Cerebellar nuclear complex (tissue), 1 donor: ENCODE results near the gene TEX54.
A peak's percentile ranks its signal among the peaks of the same experiment; 100 is the strongest.
"Not testable (repeated sequence)": the region's sequence is repeated elsewhere in the genome, so short reads cannot be mapped to it uniquely, and the experiment has no call there.

Experiments used
- DNase-seq, 2 experiments: peaks; one replicate each; lab custom pipeline; 2025; lab: John Stamatoyannopoulos, UW

TEX54 gene

DNA sequence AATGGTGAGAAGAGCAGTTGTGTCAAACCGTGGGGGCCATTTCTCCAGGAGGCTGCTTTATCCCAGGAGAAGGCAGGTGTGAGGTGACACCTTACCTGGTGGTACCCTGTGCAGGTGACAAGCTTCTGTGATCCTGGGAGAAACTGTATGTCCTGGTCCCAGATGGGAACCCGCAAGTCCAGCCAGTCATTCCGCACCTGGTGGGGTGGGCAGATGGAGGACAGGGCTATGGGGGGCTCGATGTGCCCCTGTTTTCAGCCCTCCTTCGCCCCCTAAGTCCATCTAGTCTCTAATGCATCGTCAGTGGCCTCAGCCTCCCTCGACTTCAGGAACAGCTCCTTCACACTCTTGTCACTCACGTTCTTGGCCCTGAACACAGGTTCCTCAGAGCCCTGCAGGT lies 2.7 kb upstream of the TEX54 start:
- DNase-seq = no peak

DNA sequence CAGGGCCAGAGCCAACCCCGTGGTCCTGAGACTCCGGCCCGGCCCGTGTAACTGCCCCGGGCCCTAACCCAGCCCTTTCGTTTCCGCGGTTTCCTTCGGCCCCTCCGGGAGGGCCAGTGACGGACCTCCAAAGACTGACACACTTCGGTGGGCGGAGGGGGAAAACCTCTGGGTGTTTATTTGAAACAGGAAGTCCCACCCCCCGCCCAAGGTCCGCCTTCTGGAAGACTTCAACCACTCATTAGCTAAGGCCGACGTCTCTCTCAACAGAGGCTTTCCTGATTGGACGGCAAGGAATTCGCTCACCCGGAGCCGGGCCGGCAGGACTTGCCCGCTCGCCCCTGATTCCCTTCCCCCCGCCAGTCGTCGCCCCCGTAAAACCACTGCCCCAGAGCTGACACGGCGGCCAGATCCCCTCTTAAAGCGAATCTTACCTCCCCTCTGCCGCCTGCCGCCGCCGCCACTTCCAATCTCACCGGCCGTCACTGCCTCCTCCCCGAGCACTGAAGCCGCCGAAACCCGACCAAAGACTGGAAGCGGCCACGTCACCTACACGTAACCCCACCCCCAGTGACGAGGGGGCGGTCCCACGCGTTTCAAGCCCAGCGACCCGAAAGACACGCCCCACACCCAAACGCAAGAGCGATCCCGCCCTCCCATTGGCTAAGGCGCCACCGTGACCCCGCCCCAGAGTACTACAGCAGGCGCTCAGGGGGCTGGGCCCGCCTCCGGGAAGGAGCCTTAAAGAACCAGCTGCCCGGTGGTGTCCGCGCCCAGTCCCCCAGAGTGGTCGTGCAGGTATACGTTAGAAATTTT lies 913 bp downstream of the TEX54 start, which contains the start of gene STX5:
STX5 (minus strand) TSS at position 532 of the 816 bp plus-strand sequence. CDS start 808 bp downstream, outside the sequence.
- peak; percentile 91 to 95 for DNase-seq

DNA sequence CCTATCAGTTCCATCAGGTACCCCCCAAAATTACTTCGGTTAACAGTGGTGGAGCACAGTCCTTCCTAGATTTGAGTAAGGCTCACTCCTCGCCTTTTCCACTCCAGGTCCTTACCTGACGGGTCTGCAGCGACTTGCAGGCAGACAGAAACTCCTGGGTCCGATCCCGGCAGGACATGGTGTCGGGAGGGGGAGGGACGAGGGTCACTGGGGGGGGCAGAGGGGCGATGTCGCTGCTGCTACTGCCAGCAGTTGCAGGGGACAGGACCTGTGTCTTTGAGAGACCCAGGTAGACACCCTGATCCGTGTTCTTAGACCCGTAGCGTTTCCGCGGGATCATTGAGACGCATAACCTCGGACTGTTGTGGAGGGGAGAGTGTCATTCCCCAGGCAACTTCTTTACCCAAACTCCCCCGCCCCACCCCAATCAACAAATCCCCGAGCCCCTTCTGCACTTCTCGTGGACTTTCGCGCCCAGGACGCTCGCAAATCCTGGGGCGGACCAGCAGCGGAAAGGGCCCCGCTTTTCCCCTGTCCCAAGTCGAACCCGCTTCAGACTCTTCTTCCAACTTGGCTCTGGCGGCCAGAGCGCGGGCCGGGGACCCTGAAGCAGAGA lies 1.6 kb downstream of the TEX54 start:
- no peak for DNase-seq

DNA sequence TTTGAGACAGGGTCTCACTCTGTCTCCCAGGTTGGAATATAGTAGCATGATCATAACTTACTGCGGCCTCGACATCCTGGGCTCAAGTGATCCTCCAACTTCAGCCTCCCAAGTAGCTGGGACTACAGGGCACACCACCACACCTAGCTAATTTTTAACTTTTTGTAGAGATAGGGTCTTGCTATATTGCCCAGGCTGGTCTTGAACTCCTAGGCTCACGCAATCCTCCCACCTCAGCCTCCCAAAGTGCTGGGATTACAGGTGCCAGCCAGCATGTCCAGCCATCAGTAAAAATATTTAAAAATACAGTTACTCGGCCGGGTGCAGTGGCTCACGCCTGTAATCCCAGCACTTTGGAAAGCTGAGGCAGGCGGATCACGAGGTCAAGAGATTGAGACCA lies 4.5 kb downstream of the TEX54 start:
- DNase-seq = not testable (repeated sequence)

DNA sequence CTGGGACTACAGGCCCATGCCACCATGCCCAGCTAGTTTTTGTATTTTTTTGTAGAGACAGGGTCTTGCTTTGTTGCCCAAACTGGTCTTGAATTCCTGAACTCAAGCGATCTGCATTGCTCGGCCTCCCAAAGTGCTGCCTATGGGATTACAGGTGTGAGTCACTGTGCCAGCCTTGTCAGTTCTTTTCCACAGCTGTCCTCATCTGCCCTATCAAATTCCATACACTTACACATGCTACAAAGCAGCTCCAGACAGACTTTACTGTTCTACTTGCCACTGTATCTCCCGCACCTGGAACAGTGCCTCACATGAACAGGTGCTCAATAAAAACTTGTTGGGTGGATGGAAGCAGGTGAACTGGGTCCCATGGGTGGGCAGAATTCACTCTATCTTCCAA lies 9.0 kb downstream of the TEX54 start:
- no peak for DNase-seq

DNA sequence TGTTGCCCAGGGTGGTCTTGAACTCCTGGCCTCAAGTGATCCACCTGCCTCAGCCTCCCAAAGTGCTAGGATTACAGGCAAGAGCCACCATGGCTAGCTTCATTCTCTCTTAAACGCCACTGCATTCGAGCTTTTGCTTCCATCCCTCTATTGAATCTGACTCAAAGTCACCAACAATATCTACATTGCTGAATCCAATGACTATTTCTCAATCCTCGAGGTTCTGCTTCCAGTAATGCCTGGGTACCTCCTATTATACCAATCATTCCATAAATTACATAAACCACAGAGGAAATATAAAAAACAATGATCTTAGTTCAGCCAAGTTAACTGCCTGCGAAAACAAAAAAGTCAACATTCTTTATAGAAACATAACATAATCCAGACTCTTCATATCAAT lies 15.5 kb downstream of the TEX54 start:
- no peak for DNase-seq

DNA sequence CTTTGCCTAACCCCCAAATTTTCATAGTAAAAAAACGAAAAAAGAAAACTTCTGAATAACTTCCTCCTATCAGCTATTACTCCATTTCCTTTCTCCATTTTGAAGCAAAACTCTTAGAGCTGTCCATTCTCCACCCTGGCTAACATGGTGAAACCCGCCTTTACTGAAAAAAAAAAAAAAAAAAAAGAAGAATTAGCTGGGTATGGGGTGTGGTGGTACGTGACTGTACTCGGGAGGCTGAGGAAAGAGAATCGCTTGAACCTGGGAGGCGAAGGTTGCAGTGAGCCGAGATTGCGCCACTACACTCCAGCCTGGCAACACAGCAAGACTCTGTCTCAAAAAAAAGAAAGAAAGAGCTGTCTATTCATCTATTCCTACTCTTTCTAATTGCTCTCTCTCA lies 16.1 kb downstream of the TEX54 start:
- DNase-seq = no peak

DNA sequence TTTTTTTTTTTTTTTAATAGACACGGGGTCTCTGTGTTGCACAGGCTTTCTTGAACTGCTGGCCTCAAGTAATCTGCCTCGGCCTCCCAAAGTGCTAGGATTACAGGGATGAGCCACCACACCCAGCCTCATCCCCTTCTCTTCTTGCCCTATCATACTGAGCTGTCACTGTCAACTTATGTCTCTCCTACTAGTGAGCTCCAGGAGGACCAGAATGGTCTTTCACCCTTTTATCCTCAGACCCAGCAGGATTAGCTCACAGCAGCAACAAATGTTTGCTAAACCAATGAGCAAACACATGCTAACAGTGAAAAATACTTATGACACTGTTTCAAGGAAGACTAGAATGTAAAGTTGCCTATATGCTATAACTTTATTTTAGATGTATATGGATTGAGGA lies 21.0 kb downstream of the TEX54 start:
- DNase-seq = no peak

DNA sequence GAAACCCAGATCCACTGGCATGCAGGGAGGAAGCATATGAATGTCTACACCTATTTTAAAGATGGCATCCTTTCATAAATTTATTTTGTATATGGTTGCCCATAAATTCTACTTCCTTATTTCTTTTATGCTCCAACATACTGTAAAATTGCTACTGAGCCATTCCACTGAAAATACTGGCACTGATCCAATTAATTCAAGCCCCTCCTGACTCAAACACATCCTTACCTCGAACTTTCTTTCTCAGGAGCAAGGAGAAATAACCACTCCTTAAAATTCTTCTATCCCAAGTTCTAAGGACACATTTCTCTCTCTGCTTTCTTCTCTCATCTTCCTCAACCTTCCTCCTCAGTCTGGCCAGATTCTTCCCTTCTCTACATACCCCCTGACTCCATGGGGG lies 21.9 kb downstream of the TEX54 start:
- no peak for DNase-seq

DNA sequence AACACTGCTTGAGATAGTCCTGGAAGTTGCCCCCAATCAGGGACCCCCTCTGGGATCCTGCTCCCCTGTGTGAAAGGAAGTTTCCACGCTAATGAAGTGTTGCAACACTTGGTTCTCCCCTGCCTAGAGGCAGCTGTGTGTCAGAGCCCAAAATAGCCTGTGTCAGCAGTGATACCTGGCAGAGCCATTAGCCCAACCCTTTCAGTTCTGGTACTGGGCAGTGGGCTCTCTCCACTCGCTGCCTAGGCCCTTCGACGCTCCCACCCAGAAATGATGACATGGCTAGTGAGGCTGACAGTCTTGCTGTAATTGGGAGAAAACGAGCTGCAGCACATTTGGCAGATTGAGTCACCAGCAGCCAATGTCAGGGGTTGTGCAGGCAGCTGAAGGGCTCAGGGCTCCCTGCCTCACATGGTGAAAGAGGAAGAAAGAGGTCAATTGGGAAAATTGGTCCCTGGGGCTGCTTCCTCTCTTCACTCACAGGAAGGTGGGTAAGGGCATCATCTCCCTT lies 26.0 kb downstream of the TEX54 start:
- DNase-seq = no peak

DNA sequence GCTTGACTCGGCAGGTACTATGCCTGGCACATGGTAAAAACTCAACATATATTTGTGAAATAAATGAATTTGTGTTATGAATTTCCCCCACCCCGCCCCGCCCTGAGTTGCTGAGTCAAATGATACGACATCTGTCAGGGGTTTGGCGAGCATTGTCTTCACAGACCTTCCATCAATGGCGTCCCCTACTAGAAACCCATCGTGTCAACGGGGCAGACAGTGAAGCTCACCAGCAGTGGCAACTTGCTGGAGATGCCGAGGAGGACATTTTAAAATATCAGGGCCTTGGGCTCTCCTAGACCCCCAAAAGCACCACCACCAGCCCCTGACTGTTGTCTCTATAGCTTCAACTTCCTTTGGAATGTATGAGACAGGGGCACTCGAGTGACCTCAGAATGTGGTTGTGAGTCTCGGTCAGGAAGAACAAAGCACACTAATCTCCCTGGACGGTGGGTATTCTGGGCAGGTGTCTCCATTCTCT lies 26.6 kb downstream of the TEX54 start:
- no peak for DNase-seq

DNA sequence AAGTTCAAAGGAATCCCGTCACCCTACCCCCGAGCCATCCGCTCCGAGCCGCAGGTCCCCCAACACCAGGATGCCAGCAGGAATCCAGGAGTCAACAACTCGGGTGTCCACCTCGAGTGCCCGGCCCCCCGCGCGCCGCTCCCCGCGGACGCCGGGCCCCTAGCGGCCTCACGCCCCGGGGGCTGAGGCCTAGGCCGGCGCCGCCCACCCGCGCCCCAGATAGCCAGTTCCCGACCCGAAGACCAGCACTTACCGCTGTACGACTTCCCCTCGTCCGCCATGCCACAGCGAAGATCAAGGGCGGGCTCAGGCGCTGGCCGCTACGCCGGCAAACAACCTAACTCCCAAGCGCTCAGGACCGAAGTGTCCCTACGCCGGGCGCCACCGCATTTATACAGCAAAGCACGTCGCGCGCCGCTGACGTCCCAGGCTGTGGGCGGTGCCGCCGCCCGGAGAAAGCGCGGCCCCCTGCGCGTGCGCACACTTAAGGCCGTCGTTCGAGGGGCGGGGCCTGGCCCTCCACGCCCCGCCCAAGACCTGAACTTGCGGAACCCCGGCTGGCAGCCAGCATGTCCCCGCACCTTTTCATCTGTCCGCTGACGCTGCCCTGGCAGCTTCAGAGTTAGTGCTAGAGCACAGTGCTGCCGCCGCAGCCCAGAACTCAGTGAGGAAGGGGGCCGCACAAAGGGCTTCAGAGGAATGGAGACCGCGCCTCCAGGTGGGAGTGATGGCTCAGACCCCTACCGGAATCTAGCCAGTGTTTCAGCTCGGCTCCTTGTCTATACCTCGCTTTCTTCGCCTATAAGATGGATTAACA lies 27.4 kb downstream of the TEX54 start, which contains the start of gene NXF1:
NXF1 (minus strand) TSS at position 365 of the 817 bp plus-strand sequence; CDS start at position 281, 84 bp downstream.
- peak in 1 of 2 experiments; percentile 75 for DNase-seq

DNA sequence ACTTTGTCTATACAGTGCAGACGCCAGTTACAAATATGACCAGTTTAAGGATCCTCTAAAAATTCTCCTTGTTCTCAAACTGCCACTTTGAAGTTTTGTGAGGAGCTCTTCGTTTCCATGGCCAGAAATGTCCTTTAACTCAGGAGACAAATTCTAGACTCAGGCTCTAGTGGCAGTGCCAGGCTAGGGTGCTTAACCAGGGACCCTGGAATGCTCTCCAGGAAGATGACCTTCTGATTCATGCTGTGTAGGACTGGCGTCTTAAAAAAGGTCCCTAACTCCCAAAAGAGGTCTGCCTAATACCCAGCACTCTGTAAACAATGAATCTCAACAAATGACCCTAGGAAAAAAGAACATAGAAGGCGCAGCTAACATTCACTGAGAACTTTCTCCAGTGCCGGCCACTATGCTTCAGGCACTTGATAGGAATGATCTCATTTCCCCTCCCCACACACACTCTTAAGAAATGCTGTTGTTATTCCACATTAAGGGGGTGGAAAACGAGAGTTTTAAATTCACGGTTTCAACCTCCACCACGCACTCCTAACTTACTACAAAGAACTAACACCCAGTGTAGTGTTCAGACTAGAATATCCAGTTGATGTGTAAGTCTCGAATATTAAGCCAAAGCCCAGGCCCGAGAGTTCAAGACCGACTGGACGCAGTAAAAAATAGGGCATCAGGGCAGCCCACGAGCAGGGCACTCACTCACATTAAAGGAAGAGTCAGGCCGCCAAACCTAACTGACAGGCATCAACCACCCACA lies 28.1 kb downstream of the TEX54 start:
- DNase-seq = no peak

DNA sequence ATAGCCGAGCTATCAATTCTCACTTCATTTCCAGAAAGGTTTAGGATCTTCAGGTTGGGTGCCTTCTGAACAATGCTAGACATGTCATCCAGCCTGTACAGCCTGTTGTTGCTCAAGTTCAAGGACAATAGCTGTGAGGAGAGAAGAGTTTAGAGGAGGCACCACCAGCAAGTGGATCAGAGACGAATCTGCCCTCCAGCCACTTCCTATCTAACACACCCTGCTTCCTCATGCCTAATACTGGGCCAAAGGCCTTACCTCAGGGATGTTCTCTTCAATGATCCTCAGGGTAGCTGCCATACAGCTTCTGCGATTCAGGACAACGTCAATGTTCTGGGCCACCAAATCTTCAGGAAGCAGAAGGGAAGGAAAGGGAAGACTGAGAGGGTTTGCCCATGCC lies 31.6 kb downstream of the TEX54 start:
- DNase-seq = no peak

DNA sequence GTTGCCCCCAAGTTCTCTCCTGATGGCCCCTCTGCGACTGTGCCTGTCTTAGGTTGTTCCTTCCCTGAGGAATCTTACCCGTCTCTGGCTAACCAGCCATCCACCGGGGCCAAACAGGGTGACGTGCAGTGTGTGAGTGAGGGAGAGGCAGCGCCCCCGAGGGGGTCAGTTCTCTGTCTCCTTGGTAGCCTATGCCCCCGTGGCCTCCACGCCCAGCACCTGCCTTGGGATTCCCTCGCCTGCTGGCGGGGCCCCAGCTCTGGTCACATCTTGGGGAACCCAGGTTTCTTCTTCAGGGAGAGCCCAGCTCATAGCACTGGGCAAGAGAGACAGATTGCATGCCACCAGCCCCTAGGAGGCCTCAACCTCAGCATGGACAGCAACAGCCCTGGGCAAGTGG lies 33.2 kb downstream of the TEX54 start:
- no peak for DNase-seq

DNA sequence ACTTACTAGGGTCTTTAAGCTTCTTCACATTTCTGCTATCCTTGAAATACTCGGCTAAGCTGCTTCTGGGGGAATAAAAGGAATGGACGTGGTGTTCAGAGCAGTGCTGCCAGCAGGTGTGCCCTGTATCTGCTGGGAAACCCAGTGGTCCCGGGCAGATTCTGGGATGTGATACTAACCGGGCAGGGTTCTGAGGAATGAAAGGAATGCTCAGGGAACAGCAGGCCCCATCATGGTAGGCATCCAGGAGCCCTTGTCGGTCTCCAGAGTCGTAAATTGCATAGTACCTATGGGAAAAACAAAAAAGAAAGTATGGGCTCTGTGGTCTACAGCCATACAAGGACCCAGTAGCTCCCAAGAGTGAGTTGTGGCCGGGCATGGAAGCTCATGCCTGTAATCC lies 36.4 kb downstream of the TEX54 start:
- no peak for DNase-seq

DNA sequence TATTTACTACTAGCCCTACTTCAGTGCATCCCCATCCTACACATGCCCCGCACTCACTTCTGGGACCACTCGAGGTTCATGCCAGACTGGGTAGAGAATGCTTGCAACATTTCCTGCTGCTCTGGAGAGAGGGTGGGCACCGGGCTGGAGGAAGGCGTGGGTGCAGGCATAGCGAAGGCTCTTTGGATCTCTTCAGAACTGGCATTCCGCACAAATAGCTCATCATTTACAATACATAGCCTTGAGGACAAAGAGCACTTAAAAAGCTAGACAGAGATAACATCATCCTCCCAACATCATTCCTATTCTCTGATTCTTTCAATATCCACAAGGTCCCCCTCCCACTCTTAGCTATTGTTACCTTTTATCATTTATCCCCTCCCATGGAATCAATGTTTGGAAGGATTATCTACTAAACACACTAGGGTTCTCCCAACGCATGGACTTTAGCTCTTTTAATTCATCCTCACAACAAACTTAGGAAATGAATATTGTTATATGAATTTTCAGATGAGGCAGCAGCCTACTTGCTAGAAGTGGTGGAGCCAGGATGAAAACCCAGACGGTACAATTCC lies 38.4 kb downstream of the TEX54 start:
- DNase-seq = no peak

DNA sequence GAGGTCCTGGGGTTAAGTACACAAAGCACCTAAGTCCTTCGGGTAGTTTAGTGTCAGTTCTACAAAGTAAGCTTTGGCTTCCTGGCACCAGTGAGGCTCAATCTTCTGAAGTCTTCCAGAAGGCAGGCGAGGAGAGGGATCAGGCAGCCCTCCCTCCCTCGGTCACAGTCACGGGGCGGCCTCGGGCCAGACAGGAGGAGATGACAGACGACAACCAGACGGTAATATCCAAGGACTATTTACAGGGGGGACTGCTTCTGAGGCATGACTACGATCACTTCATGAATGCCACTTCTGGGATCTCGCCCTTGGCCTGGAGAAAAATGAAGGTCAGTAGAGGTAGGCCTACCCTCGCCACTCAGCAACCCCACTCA lies 40.5 kb downstream of the TEX54 start:
- no peak for DNase-seq

DNA sequence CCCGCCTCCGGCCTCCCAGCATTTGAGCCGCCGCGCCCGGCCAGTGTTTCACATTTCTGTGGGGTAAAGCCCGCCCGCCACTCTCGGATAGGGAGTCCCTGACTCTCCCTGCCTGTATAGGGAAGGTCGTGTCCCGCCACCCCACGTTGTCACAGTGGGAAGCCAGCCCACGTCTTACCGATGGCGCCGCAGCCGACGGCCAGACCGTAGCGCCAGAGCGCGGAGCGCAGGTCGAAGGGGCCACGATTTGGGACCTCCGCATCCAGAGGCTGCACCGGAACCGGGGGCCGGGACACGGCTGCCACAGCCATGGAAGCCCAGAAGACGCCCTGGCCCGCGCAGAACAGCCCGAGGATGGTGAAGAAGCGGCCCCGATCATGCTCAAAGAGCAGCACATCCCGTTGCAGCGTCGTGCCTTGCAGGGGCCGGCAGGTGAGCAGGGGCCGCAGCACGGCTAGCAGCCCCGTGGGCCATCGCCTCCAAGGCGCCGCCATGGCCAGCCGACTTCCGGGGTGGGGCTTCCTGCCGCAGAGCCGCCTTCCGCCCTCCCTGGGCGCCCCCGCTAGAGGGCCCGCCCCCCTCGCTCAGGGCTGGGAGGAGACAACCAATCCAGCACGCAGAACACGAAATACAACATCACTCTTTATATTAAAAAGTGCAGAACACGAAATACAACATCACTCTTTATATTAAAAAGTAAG lies 41.0 kb downstream of the TEX54 start, which contains the start of gene TMEM223:
TMEM223 (minus strand) TSS at position 506 of the 701 bp plus-strand sequence; CDS start at position 494, 12 bp downstream.
- DNase-seq = peak in 1 of 2 experiments; percentile 47

DNA sequence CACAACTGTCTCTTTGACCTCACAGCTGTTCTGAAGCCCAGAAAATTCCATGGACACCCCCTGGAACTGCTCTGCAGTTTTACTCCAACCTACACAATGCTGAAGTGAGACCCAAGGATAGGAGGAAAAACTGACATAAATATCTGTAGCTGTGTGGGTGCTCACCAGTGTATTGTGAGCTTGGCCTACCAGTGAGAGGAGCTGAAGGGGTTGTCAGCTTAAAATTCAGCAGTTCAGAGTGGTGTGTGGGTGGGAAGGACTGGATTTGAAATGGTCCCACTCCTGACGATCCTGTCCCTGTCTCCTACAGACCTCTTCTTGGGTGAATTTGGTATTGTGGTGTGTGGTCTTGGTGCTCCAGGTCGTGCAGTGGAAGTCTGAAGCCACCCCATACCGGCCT lies 43.1 kb downstream of the TEX54 start:
- no peak for DNase-seq
